Esophagus mucosa (tissue), 1 donor: ENCODE measurements around the gene ZMIZ1. TPM values are rescaled to one million over a fixed set of nuclear protein-coding genes. Genes with fewer than 3 reads are reported as not detected.
"Not testable (repeated sequence)": the region's sequence is repeated elsewhere in the genome, so short reads cannot be mapped to it uniquely, and the experiment has no call there.

Experiments used
- ATAC-seq: fragments of 200-7000 bp; cut with Tn5 transposase; one replicate; pipeline ENCODE4 v1.9.1; 2020
- total RNA-seq: library from RNA; stranded (reverse); gene quantifications from one replicate; pipeline ENCODE4 v1.2.4, GENCODE V29; 2023
- donor health status: DM: yes; HTN: yes; CAD: no.

ZMIZ1 gene
- total RNA-seq, 1 donor from 2014 or later = 43.8 TPM

DNA sequence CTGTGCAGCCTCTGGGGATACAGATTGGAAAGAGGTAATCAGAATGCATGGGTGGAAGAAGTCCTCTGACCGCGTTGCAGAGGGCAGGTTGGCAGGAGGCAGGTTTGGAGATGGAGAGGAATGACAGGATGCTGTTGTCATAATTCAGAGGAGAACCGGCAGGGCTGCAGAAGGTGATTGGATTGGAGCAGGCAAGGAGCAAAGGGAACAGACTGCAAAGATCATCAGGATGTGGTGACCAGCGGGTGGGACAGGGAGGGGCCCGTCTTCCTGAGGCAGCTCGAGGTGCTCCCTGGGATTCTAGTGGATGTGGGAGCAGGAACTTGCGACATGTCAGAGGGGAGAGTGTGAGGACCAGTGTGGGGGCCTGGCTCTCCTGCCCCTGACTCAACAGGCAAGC, 200.0 kb downstream of the ZMIZ1 start:
- ATAC-seq = no peak

DNA sequence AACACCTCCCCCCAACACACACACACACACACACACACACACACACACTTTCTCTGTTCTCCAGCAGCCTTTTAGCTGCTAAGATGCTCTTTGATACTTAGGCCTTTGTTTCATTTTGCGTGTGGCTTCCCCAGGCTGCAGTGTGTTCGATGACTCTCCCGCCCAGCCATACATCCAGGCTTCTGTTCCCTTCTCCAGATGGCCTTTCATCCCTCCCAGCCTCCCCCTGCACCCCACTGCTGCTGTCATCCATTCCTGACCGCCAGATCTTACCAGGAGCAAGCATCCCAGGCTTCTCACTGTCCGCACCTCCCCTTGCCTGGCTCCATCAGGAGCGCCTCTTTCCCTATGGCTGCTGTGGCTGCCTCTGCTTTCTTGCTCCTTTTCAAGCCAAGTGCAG, 200.7 kb downstream of the ZMIZ1 start:
- no peak for ATAC-seq

DNA sequence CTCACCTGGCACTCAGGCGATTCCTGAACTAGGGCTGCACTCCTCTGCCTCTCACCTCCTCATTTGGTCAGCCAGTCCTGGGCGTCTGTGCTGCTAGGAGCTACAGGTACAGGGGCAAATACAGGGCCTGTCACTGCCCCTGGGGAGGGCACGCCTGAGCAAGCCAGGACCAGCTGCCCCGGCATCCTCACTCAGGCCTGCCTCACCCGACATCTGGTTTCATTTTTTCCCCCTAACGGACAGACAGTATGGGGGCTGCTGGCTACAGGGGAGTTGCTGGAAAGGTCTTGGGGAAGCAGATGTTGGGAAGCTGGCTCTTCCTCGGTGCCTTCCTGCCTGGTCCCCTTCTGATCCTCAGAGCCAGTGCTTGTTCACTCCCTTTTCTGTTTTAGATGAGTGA, 201.2 kb downstream of the ZMIZ1 start:
- no peak for ATAC-seq

DNA sequence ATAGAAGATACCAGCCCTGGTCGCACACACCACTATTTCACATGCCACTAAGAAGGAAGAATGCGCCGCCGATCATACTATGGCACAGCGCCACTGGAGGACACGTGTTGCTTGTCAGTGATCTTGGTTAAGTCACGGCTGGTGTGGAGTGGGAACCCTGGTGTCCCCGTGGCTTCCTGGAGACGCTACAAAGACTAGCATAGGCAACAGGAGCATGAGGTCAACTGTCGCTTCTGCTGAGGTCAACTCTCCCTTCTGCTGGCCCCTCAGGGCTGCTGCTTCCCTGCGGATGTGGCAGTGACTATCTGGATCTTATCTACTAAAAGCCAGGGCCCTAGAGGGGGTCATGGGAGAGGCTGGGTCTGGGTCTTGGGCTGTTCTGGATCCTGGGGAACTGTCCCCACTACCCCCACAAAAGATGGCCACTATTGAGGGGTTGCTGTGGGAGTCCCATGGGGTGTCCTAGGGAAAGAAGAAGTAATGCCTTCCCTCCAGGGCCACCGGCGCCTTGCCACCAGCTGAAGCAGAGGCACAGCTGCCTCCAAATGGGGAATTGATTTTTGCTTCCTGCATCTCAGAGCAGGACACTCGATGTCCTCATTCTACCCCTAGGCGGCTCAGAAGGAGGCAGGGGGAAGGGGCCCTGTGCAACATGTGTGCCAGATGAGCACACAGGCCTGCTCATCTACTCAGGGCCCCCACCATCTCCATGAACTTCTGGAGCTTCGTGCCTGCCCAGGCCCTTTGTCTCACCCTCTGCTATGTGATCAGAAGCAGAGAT, 201.9 kb downstream of the ZMIZ1 start:
- no peak for ATAC-seq

DNA sequence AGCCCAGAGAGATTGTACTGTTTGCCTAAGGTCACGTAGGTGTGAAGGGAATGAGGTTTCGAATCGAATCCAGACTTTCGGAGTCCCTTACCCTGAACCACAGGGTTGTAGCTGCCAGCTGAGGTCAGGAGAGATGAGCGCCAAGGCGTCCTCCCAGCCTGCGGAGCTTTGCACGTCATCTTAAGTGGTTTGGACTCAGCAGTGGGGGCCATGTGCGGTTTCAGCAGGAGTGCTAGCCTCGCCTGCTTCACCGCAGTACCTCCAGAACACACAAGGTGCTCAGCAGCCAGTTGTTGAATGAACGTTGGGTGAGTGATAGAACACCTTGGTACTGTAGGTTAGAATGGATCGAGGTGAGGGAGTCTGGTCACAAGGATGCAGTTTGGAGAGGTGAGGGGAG, 203.6 kb downstream of the ZMIZ1 start:
- no peak for ATAC-seq

DNA sequence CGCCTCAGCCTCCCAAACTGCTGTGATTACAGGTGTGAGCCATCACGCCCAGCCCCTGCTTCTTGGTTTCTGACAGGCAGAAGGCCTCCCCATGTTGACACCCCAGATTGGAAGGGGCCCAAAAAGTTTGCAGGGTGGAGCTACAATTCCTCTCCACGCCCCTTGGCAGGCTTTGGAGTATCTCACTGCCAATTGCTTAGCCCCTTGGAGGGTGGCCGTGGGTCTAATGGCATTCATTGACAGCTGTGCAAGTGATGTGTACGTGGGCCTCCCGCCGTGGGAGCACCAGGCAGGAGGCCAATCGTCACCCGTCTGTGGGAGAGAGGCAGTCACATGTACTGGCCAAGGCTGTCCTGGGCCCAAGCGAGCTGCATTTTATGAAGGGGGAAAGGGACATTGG, 204.8 kb downstream of the ZMIZ1 start:
- peak; percentile 58 for ATAC-seq

DNA sequence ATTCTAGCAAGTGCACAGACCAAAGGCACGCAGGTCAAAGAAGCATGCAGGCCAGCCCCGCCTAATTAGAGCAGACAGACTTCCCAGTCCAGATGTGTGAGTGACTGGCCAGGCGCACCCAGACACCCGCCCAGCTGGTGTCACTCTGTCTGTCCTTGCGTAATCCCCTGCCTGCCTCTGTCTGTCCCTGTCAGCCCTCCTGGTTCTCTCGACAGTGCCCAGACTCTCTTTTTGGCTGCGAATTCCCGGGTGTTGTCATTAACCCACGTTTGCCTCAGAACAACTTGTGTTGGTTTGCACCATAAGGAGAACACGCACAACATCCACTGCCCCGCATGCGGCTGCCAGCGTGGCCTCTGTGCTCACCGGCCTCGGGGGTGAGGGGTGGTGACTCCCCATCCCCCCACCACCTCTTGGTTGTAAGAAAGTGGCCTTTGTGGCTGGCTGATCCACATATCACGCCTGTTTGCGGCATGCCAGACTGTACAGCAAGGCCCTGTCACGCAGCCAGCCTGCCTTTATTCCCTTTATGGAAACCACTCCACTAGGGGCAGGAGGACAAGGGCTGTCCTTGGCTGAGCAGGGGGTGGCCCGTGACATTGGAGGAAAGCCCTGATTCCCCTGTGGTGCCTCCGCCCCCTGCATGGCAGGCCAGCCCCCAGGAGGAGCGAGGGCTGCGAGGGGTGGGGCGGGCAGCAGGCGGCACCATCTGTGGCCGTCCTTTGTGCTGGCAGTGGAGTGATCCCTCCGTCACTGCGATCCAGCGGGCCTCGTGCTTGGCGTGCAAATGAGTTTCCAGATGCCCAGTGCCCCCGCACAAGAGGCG, 205.7 kb downstream of the ZMIZ1 start:
- peak; percentile 88 for ATAC-seq

DNA sequence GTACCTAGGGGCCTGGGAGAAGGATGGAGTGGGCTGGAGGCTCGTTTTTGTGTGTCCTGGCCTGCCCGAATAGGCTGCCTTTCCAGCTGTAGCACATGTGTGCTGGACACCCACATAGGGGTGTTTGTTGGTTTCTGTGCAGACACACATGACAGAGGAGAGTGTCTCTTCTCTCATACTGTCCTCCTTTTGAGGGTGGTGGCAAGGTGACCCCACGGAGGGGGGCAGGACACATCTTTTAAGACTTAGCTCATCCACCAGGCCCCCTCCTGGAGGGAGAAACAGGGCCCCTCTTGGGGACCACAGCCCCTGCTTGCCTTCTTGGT, 206.3 kb downstream of the ZMIZ1 start:
- ATAC-seq = no peak

DNA sequence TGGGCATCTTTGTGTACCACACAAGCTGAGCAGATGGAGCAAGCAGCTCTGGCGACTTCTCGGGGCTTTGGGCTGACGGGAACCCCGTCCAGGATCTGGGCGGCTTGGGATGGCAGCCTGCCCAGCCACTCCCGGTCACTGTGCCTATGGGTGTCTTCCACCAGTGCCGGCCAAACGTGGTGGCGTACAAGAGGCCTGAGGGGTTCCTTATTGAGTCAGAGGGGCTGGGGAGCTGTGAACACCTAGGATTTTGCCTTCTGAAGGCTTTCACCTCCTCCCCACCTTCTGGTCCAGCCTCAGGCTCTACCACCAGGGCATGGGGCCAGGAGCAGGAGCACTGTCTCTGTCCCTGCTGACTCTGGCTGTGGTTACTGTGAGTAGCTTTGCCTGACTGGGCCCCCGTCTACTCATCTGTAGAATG, 206.7 kb downstream of the ZMIZ1 start:
- ATAC-seq = peak; percentile 15

DNA sequence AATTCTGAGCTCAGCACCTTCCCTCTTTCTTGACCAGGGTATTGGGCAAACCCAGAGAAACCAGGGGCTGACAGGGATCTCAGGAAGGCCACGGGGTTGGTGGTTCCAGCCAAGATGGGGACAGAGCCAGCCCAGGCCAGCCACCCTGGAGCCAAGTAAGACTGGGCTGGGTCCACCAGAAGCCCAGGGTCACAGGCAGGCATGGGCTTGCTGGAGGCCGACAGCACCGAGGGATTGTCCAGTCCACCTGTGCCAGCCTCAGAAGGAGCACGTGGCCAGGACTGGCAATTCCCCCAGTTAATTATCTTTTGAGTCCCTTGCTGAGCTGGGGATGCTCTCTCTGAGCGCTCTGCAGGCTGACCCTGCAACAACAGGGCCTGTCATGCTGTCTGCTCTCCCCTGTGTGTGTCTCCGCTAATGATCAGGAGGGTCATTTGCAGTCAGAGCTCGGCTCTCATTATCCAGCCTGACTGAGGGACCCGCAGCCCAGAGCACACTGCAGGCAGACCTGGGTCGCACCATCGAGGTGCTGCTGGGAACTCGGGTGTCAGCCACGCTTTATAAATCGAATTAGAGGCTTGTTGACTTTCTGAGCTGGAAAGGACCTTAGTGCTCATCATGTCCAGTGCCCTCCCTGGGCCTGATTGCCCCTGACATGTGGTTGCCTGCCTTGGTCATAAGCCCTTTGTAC, 209.0 kb downstream of the ZMIZ1 start:
- no peak for ATAC-seq

DNA sequence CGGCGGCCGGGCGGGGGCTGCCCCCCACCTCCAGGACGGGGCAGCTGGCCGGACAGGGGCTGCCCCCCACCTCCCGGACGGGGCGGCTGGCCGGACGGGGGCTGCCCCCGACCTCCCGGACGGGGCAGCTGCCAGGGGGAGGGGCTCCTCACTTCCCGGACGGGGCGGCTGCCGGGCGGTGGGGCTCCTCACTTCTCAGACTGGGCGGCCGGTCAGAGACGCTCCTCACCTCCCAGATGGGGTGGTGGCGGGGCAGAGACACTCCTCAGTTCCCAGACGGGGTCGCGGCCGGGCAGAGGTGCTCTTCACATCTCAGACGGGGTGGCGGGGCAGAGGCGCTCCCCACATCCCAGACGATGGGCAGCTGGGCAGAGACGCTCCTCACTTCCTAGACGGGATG, 210.3 kb downstream of the ZMIZ1 start:
- ATAC-seq = not testable (repeated sequence)

DNA sequence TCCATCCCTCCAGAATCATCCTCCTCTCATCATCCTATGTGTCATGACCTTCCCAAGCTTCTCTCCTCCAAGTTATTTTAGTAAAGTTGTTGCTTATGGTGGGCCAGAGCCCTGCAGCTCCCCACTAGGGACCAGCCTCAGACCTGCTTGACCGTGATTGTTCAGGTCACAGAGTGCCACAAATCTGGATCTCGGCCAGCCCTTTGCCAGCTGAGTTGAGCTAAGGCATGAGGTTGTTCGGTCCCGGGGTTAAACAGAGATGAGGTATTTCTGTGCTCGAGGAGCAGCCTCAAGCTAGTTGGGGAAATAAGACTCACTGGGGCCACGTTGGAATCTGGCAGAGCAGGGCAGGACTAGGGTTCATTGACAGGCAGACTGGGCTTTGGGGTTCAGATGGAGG, 212.2 kb downstream of the ZMIZ1 start:
- no peak for ATAC-seq

DNA sequence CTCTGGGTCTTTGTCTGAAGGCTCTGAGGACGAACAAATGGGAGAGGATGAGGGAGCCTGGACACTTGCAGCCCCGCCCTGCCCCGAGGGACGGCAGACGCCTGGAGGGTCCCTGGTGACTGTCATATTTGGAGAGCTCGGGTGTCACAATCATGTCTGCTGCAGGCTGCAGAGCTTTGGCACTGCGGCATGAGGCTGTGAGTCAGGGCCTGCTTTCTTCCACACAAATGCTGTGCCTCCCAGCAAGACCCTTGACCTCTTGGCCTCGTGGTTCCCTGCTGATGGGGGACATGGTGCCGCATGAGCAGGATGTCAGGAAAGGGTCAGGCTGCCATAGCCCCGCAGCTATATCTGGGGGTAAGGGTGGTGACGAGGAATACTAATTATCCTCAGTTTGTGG, 213.6 kb downstream of the ZMIZ1 start:
- ATAC-seq = no peak

DNA sequence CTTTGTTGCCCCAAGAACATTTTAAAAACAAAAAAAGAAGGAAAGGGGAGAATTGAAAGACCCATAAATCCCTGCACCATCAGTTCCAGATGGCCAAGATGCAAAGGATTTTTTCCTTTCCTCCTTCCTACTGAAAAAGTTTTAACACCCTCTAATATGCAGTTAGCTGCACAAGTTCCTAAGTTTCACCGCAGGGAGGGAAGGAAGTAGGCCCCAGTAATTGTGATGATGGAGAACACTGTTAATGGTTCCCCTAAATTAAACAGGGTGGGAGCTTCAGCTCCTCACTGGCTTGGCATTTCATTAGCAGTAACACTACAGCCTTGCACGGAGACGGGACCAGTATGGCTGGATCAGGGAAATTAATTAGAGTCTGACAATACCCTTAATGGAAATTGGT, 214.8 kb downstream of the ZMIZ1 start:
- ATAC-seq = no peak

DNA sequence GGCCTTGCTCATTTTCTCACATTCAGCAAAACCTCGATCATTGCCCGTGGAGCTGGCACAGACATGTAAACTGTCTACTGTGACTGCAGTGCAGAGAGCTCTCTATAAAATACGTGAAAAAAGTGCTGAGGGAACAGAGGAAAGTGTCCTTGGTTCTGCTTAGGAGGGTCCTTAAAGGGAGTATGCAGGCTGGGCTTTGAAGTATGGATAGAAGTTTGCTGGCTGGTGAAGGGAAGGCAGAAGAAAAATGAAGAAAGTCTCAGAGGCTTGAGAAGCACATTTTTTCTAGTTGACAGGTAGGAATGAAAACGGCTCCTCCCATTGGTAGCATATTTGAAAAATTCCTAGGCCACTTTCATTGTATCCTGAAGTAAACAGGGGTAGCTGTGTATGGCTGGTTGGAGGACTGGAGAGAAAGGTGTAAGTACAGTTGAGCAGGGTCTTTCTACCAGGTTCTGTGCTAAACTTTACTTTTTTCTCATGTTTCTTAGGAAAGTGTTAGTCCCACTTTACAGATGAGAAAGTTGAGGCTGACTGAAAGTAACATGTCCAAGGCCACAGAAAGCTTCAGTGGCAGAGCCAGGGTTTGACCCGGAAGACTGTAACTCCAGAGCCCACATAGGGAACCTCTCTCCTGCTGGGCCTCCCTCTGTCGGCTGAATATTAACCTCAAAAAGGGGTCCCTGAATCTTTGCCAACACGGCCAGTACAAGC, 215.5 kb downstream of the ZMIZ1 start:
- no peak for ATAC-seq

DNA sequence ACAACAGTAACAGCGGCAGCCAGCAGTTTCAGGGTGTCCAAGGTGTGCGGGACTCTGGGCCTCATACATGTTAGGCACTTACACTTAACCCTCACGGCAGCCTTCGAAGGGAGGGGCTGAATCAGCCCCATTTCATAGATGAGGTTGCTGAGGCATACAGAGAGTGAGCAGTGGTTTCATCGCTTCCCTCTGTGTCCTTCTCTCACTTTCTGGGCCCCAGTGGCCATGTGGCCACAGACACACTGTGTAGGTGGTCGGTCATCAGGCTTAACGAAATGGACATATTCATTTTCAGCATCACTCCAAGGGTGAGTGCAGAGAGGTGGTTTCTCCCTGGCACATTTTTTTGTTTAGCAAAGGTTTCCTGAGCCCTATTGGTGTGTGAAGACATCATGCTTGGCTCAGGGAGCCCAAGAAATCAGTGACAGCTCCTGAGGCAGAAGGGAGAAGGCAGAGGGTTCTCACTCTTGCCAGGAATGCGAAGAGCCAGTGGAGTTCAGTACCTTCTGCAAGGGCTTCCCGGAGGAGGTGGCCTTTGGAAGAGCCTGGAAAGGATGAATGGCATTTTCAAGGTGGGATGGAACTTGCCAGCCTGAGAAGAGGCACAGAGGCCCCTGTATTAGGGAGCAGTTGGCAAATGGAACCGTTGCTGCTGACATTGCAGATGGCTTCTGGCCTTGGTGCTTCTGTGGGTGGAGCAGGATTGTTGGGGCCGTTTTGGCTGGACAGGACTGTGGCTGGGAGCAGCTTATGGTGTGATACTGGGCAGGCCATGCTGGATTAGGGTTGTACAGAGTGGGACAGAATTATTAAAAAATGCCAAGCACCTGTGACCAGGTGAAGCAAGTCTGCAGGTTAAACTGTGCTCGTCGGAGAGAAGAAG, 216.8 kb downstream of the ZMIZ1 start:
- no peak for ATAC-seq

DNA sequence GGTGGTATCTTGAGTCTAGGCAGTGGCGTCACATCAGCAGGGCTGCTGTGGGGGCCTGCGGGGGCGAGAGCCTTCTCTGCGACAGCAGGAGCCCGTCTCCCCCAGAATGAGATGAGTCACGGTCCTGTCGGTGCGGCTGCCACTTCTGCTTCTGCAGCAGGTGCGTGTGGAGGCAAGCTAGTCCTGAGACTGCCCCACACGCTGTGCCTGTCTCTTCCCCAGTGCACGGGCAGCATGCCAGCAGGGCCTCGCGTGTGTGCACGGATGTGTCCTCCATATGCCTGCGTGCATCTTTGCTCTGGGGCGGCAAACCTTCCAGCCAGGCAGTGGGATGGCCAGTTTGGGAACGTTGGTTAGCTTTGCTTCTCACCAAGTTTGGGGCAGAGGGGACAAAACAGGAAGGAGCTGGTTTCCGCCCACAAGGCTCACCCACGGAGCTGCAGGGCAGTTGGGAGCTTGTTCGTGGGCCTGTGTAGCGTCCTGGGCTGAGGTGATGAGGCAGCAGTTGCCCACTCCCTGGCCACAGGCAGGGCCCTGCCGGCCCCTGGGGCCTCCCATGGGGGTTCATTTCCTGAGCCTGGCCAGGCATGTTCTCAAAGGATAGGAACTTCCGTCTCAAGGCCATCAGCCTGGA, 217.7 kb downstream of the ZMIZ1 start:
- peak; percentile 76 for ATAC-seq

DNA sequence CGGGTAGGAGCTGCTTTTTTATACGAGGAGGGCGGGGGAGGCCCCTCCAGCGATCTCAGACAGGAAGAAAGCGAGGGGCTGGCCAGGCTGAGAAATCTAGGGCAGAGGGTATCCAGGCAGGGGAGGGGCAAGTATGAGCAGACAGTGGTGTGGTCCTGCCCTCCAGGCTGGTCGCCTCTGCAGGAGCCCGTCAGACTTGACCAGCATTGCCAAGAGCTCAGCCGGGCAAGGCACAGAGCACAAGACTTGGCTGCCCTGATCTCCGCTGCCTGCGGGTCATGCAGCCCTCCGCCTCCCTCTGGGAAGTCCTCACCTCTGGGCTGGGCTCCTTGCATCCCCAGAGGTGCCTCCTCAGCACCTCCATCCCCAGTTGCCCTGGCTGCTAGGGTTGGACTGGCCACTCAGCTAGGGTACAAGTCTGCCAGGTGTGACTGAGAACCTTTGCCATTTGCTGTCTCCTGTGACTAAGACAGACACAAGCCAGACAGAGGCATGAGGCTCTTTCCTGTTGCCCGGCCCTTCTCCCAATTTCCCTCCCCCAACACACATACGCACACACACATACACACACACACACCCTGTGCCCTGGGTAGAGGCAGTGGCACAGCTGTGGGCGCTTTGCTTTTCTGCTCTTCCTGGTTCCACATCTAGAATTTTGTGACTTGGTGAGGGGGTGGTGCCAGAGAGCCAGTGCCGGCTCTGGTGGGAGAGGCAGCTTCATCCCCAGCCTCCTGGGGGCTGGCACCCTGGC, 219.4 kb downstream of the ZMIZ1 start:
- ATAC-seq = peak; percentile 31

DNA sequence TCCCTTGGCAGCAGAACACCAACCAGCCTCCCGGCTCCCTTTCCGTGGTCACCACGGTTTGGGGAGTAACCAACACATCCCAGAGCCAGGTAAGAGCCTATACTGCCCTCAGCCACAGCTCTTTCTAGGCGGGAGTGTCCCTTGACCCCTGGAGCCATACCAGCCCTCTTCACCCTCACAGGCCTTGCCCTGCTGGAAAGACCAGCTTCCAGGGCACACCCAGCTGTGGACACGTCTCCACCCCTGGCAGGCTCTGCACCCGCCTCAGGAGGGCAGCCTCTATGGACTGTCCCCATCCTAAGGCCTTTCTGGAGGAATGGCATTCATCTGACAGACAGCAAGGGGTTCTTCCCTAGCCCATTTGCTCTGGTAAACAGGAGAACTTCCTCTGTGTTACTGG, 221.0 kb downstream of the ZMIZ1 start:
- ATAC-seq = peak; percentile 60

DNA sequence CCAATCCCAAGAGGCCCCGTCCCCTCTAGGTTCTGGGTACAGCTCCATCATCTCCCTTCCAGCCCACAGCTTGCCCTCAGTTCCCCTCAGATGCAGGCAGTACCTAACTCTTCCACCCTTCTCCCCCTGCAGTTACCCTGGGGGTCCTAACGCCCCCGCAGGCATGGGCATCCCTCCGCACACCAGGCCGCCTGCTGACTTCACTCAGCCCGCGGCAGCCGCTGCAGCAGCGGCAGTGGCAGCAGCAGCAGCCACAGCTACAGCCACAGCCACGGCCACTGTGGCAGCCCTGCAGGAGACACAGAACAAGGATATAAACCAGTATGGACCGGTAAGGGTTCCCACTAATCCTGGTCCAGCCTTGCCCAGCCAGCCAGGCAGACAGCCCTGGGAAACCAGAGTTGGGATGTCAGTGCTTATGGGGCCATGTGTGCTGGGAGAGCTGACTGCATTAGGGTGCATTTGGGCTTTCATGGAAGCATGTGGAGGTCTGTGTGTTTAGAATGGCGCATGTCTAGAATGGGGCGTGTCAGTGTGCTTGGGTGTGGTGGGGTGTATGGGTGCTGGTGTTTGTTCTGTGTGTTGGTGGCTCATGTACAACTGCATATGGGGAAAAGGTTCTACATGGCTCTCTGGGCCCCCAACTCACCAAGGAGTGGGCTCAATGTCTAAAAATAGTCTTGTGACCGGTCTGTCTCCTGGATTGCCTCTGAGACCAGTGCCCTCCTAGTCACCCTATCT, 223.4 kb downstream of the ZMIZ1 start:
- peak; percentile 27 for ATAC-seq
